CD8-positive, alpha-beta memory T cell (primary cell): ENCODE data around the gene RETN. TPM values are rescaled to one million over a fixed set of nuclear protein-coding genes. Genes with fewer than 3 reads are reported as not detected.
A peak's percentile ranks its signal among the peaks of the same experiment; 100 is the strongest.

Source experiments
- CTCF ChIA-PET: fragments of 350-600 bp; sonication (Branson Sonifier 250); formaldehyde crosslinking; loops from one replicate; lab custom pipeline; 2021; ENCODE audit warnings: antibody characterized with exemption; lab: Charles Lee
- POLR2A ChIA-PET: fragments of 350-600 bp; sonication (Branson Sonifier 250); formaldehyde crosslinking; loops from one replicate; lab custom pipeline; 2021; ENCODE audit warnings: antibody characterized with exemption; lab: Charles Lee
- DNase-seq, 5 donors: peaks; one replicate each; pipeline versions ENCODE4 v3.0.0 to v3.0.0-alpha.2; 2020 to 2022; ENCODE audit warnings: mixed read lengths in 1 of 5
- H3K27ac ChIP-seq: one replicate; pipeline ENCODE4 v1.7.0; 2013; ENCODE audit warnings: low read depth, mild to moderate bottlenecking, low read length, moderate library complexity
- H3K27me3 ChIP-seq: 2 replicates; pipeline ENCODE4 v1.7.0; 2013; ENCODE audit warnings: low read length, mild to moderate bottlenecking; ENCODE audit not compliant: insufficient read depth, poor library complexity, severe bottlenecking
- H3K36me3 ChIP-seq: 2 replicates; pipeline ENCODE4 v1.7.0; 2013; ENCODE audit warnings: mild to moderate bottlenecking, low read length, moderate library complexity; ENCODE audit not compliant: insufficient read depth
- H3K4me1 ChIP-seq: 2 replicates; pipeline ENCODE4 v1.7.0; 2013; ENCODE audit warnings: mild to moderate bottlenecking, low read length, moderate library complexity; ENCODE audit not compliant: insufficient read depth
- H3K4me3 ChIP-seq: 2 replicates; pipeline ENCODE4 v1.7.0; 2013; ENCODE audit warnings: mild to moderate bottlenecking, low read length
- H3K9me3 ChIP-seq: 2 replicates; pipeline ENCODE4 v1.7.0; 2013; ENCODE audit warnings: mild to moderate bottlenecking, low read length
- H3K27ac Mint-ChIP-seq, 8 donors: one replicate each; pipeline ENCODE4 v1.8.0; 2020 to 2021; ENCODE audit warnings: mixed read lengths in 8 of 8, mild to moderate bottlenecking in 6 of 8, inconsistent platforms in 3 of 8, moderate library complexity in 3 of 8
- H3K27me3 Mint-ChIP-seq, 2 donors: one replicate each; pipeline ENCODE4 v1.8.0; 2020 to 2021; ENCODE audit warnings: mixed read lengths in 2 of 2, mild to moderate bottlenecking in 1 of 2, moderate library complexity in 1 of 2
- H3K36me3 Mint-ChIP-seq, 3 donors: one replicate each; pipeline ENCODE4 v1.8.0; 2020 to 2021; ENCODE audit warnings: mixed read lengths in 3 of 3, inconsistent platforms in 1 of 3, mild to moderate bottlenecking in 1 of 3
- H3K4me1 Mint-ChIP-seq, 3 donors: one replicate each; pipeline ENCODE4 v1.8.0; 2020 to 2021; ENCODE audit warnings: mixed read lengths in 3 of 3, inconsistent platforms in 1 of 3, mild to moderate bottlenecking in 1 of 3
- H3K4me3 Mint-ChIP-seq, 7 donors: one replicate each; pipeline ENCODE4 v1.8.0; 2020 to 2021; ENCODE audit warnings: mixed read lengths in 7 of 7, mild to moderate bottlenecking in 6 of 7, moderate library complexity in 4 of 7, inconsistent platforms in 2 of 7
- H3K9me3 Mint-ChIP-seq, 5 donors: one replicate each; pipeline ENCODE4 v1.8.0; 2020 to 2022; ENCODE audit warnings: mixed read lengths in 5 of 5, mild to moderate bottlenecking in 3 of 5, moderate library complexity in 2 of 5, inconsistent platforms in 1 of 5
- polyA plus RNA-seq: library from polyadenylated mRNA; unstranded; fragments of 300-500 nt; fragmentation: Illumina TruSeq; gene quantifications from one replicate; pipeline ENCODE4 v1.2.3, GENCODE V29; 2021
- total RNA-seq, 2 experiments: library from RNA; stranded (reverse); gene quantifications; one replicate each; pipeline ENCODE4 v1.2.3, GENCODE V29; 2021

RETN gene
- total and polyA plus RNA-seq, 3 experiments from 2014 or later: 1.2 TPM; not detected in 2

DNA sequence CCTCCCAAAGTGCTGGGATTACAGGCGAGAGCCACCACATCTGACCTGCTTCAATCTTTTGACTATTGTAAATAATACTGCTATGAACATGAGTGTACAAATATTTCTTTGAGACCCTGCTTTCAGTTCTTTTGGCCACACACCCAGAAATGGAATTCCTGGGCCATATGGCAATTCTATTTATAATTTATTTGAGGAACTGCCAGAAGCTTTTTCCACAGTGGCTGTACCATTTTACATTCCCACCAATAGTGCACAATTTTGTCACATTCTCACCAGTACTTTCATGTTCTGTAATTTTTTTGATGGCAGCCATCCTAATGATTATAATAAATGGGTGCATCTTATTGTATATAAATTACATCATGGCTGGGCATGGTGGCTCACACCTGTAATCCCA is 46.8 kb downstream of the RETN start:
- DNase-seq: no peak
- no peak overlapping the region for H3K4me3 Mint-ChIP-seq
- peaks cover 9% of the 10 kb centered on the region for H3K4me1 ChIP-seq
- peaks cover 0 to 5% (median 0%) of the 10 kb centered on the region in 3 donors for H3K36me3 Mint-ChIP-seq
- H3K27me3 Mint-ChIP-seq: peaks cover 0 to 3% of the 10 kb centered on the region in 2 donors
- no peak overlapping the region for H3K27ac ChIP-seq
- H3K36me3 ChIP-seq: no peaks in the 10 kb centered on the region
- no peaks in the 10 kb centered on the region for H3K9me3 ChIP-seq
- H3K4me3 ChIP-seq: no peak overlapping the region
- H3K9me3 Mint-ChIP-seq: peaks cover 0 to 6% (median 0%) of the 10 kb centered on the region in 5 donors
- ChIA-PET CTCF (no interaction called here), POLR2A (interaction anchor here (0.6 kb wide), 1 partner anchor 91 kb away, joined by 6 read pairs; no protein-coding TSS in a partner anchor)
- H3K27ac Mint-ChIP-seq: no peak overlapping the region
- H3K27me3 ChIP-seq: no peaks in the 10 kb centered on the region
- H3K4me1 Mint-ChIP-seq: peaks cover 5 to 11% (median 9%) of the 10 kb centered on the region in 3 donors

DNA sequence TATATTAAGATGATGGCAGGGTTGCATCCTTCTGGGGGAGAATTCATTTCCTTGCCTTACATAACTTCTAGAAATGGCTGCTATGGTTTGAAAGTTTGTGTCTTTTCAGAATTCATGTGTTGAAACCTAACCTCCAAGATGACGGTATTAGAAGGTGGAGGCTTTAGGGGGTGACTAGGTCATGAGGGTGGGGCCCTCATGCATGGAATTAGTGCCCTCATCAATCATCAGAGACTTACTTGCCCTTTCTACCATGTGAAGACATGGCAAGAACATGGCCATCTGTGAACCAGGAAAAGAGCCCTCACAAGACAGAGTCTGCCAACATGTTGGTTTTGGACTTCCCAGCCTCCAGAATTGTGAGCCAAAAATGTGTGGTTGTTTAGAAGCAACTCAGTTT is 47.9 kb downstream of the RETN start:
- Histone ChIP-seq H3K27ac (no peak overlapping the region), H3K36me3 (no peaks in the 10 kb centered on the region), H3K4me3 (no peak overlapping the region), H3K9me3 (no peaks in the 10 kb centered on the region), H3K4me1 (peaks cover 9% of the 10 kb centered on the region), H3K27me3 (no peaks in the 10 kb centered on the region)
- H3K4me1 Mint-ChIP-seq: peaks cover 5 to 11% (median 9%) of the 10 kb centered on the region in 3 donors
- ChIA-PET POLR2A (no interaction called here), CTCF (no interaction called here)
- no peak overlapping the region for H3K27ac Mint-ChIP-seq
- peaks cover 0 to 5% (median 0%) of the 10 kb centered on the region in 3 donors for H3K36me3 Mint-ChIP-seq
- H3K9me3 Mint-ChIP-seq: peaks cover 0 to 6% (median 0%) of the 10 kb centered on the region in 5 donors
- no peak overlapping the region for H3K4me3 Mint-ChIP-seq
- H3K27me3 Mint-ChIP-seq: peaks cover 0 to 3% of the 10 kb centered on the region in 2 donors
- no peak for DNase-seq

DNA sequence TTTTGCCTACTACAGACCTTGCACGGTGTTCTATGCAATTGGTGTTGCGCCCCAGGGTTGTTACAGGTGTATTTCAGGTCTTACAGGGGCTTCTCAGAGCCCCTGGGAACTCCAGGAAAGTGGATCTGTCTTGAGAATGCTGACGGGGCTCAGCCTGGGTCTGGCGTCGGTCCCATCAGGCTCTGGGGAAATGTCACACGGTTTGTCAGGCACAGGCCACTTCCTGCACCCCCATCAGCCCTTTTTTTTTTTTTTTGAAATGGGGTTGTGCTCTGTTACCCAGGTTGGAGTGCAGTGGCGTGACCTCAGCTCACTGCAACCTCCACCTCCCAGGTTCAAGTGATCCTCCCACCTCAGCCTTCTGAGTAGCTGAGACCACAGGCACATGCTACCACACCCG is 49.8 kb downstream of the RETN start:
- POLR2A ChIA-PET: no interaction called here

More for the DNA sequence above, 49.8 kb downstream of the RETN start:
- Histone ChIP-seq H3K27ac (no peak overlapping the region), H3K27me3 (no peaks in the 10 kb centered on the region), H3K36me3 (no peaks in the 10 kb centered on the region), H3K4me3 (no peak overlapping the region), H3K9me3 (no peaks in the 10 kb centered on the region), H3K4me1 (peaks cover 9% of the 10 kb centered on the region)
- Mint-ChIP-seq H3K9me3 (peaks cover 0 to 6% (median 0%) of the 10 kb centered on the region in 5 donors), H3K4me1 (peaks cover 5 to 11% (median 9%) of the 10 kb centered on the region in 3 donors), H3K36me3 (peaks cover 0 to 8% (median 0%) of the 10 kb centered on the region in 3 donors), H3K27me3 (peaks cover 3 to 7% of the 10 kb centered on the region in 2 donors), H3K27ac (peak overlapping the region in 5 of 8 donors; percentile 42 to 74 (median 59)), H3K4me3 (peak overlapping the region in 4 of 7 donors; percentile 35 to 51 (median 42))
- peak in 1 of 5 donors; percentile 44 for DNase-seq
- CTCF ChIA-PET: interaction anchor here (1.4 kb wide), 1 partner anchor 38 kb away, joined by 3 read pairs; the partner anchor contains the start of gene TRAPPC5

Other genes starting within 250 kb of the RETN start
- under 1 TPM; 0.94 to 0.95 TPM for gene PEX11G, start 180.0 kb upstream of the RETN start, total RNA-seq
- 1.7 TPM for gene PEX11G, start 180.0 kb upstream of the RETN start, polyA plus RNA-seq
- 1 to 10 TPM; 7.6 to 8.9 TPM for gene ZNF358, start 152.9 kb upstream of the RETN start, total RNA-seq
- gene ZNF358, start 152.9 kb upstream of the RETN start, polyA plus RNA-seq: 2.5 TPM
- gene MCOLN1, start 146.4 kb upstream of the RETN start, total RNA-seq: 10 to 100 TPM; 19.4 to 19.6 TPM
- 11.6 TPM for gene MCOLN1, start 146.4 kb upstream of the RETN start, polyA plus RNA-seq
- gene PNPLA6, start 133.3 kb upstream of the RETN start, total RNA-seq: 100 to 1,000 TPM; 112 to 117 TPM
- gene PNPLA6, start 133.3 kb upstream of the RETN start, polyA plus RNA-seq: 17.1 TPM
- gene CAMSAP3, start 73.2 kb upstream of the RETN start, total RNA-seq: under 1 TPM; 0.24 to 0.31 TPM
- 0.07 TPM for gene CAMSAP3, start 73.2 kb upstream of the RETN start, polyA plus RNA-seq
- gene XAB2, start 39.5 kb upstream of the RETN start, total RNA-seq: 10 to 100 TPM; 46.0 to 47.6 TPM
- 8.8 TPM for gene XAB2, start 39.5 kb upstream of the RETN start, polyA plus RNA-seq
- gene PET100, start 39.3 kb upstream of the RETN start, total RNA-seq: 100 to 1,000 TPM; 110 TPM
- gene PET100, start 39.3 kb upstream of the RETN start, polyA plus RNA-seq: 297 TPM
- under 1 TPM; 0.48 to 0.91 TPM for gene PCP2, start 35.3 kb upstream of the RETN start, total RNA-seq
- not detected for gene PCP2, start 35.3 kb upstream of the RETN start, polyA plus RNA-seq
- gene STXBP2, start 31.9 kb upstream of the RETN start, total RNA-seq: 10 to 100 TPM; 80.1 to 80.5 TPM
- gene STXBP2, start 31.9 kb upstream of the RETN start, polyA plus RNA-seq: 75.2 TPM
- gene MCEMP1, start 8.0 kb downstream of the RETN start, total RNA-seq: not detected
- gene MCEMP1, start 8.0 kb downstream of the RETN start, polyA plus RNA-seq: not detected
- gene TRAPPC5, start 11.8 kb downstream of the RETN start, total RNA-seq: 10 to 100 TPM; 63.5 to 70.1 TPM
- 155 TPM for gene TRAPPC5, start 11.8 kb downstream of the RETN start, polyA plus RNA-seq
- 1 to 10 TPM in 1 of 2 experiments, under 1 TPM in 1; 0.96 to 1.6 TPM for gene FCER2, start 33.1 kb downstream of the RETN start, total RNA-seq
- not detected for gene FCER2, start 33.1 kb downstream of the RETN start, polyA plus RNA-seq
- not detected for gene CLEC4G, start 63.1 kb downstream of the RETN start, total RNA-seq
- not detected for gene CLEC4G, start 63.1 kb downstream of the RETN start, polyA plus RNA-seq
- gene CD209, start 78.5 kb downstream of the RETN start, total RNA-seq: under 1 TPM; 0.16 to 0.28 TPM
- not detected for gene CD209, start 78.5 kb downstream of the RETN start, polyA plus RNA-seq
- not detected for gene CLEC4M, start 94.2 kb downstream of the RETN start, total RNA-seq
- gene CLEC4M, start 94.2 kb downstream of the RETN start, polyA plus RNA-seq: not detected
- 1 to 10 TPM; 6.7 to 7.4 TPM for gene EVI5L, start 161.2 kb downstream of the RETN start, total RNA-seq
- 2.9 TPM for gene EVI5L, start 161.2 kb downstream of the RETN start, polyA plus RNA-seq
- gene PRR36, start 205.3 kb downstream of the RETN start, total RNA-seq: not detected
- not detected for gene PRR36, start 205.3 kb downstream of the RETN start, polyA plus RNA-seq
- gene LRRC8E, start 219.5 kb downstream of the RETN start, total RNA-seq: not detected
- not detected for gene LRRC8E, start 219.5 kb downstream of the RETN start, polyA plus RNA-seq
- gene MAP2K7, start 234.8 kb downstream of the RETN start, total RNA-seq: 10 to 100 TPM; 35.9 to 38.3 TPM
- 2.0 TPM for gene MAP2K7, start 234.8 kb downstream of the RETN start, polyA plus RNA-seq
- 1 to 10 TPM; 7.7 to 8.6 TPM for gene TGFBR3L, start 245.8 kb downstream of the RETN start, total RNA-seq
- 1.3 TPM for gene TGFBR3L, start 245.8 kb downstream of the RETN start, polyA plus RNA-seq